Central memory CD4-positive, alpha-beta T cell (primary cell): ENCODE measurements around the gene LRIT2.
"Not testable (repeated sequence)": the region's sequence is repeated elsewhere in the genome, so short reads cannot be mapped to it uniquely, and the experiment has no call there.

ENCODE experiments used
- DNase-seq: peaks from one replicate; pipeline ENCODE4 v3.0.0; 2022

Gene LRIT2

DNA sequence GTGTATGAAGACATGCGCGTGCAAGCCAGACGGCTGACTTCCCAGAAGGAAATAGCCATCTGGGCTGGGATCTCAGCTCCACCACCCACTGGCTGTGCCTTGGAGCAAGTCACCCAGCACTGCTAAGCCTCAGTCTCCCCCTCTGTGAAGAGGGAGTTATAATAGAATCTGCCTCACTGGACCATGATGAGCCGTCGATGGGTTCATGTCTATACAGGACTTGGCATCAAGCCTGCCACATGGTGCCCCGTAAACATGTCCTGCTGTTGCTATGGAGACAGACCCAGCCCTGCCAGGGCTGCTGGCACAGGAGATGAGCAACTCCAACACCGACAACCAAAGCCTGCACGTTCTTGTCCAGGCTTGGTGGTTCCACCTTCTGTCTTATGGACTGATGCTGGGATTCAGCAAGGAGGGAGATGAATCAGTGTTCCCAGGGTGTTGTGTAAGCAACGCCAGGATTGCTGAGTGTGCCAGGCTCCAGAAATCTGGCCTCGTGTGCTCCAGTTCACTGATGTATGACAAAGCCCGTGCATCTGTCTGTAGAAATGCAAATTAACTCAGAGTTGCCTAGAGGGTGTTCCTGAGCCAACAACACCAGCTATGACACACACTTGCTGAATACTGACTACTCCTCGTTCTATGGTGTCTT, 46.2 kb downstream of the LRIT2 start:
- peak; percentile 12 for DNase-seq

- DNase-seq, result no peak
Measured at GRCh38 chr10:84178160-84178609, 47.2 kb downstream of the LRIT2 start.

- DNase-seq, result peak; percentile 16
Measured at GRCh38 chr10:84177541-84178141, 47.7 kb downstream of the LRIT2 start.

- DNase-seq, result no peak
Measured at GRCh38 chr10:84176836-84177474, 48.4 kb downstream of the LRIT2 start.

DNA sequence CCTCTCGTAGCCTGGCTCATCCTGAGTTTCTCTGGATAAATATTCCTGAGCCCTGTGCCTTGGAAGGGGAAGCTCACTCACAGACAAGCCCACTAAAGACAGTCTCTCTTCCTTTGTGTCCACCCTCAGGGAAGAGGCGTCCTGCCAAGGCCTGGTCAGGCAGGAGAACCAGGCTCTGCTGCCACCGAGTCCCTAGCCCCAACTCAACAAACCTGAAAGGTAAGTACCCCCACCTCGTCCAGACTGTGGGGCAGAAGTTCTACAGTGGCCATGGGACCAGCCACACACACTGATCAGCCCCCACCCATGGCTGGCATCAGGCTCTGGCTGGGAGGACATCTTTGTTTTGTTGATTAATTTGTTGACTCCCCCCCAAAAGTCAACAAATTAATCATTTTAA, 49.0 kb downstream of the LRIT2 start:
- no peak for DNase-seq

GRCh38 chr10:84175436-84175835, 49.9 kb downstream of the LRIT2 start:
- no peak for DNase-seq

- DNase-seq, result no peak
Measured at GRCh38 chr10:84173501-84173929, 51.8 kb downstream of the LRIT2 start, which contains the start of gene GPR15LG. TSS of gene GPR15LG (plus strand) at chr10:84173801. CDS start at chr10:84173852, 51 bp downstream.

DNA sequence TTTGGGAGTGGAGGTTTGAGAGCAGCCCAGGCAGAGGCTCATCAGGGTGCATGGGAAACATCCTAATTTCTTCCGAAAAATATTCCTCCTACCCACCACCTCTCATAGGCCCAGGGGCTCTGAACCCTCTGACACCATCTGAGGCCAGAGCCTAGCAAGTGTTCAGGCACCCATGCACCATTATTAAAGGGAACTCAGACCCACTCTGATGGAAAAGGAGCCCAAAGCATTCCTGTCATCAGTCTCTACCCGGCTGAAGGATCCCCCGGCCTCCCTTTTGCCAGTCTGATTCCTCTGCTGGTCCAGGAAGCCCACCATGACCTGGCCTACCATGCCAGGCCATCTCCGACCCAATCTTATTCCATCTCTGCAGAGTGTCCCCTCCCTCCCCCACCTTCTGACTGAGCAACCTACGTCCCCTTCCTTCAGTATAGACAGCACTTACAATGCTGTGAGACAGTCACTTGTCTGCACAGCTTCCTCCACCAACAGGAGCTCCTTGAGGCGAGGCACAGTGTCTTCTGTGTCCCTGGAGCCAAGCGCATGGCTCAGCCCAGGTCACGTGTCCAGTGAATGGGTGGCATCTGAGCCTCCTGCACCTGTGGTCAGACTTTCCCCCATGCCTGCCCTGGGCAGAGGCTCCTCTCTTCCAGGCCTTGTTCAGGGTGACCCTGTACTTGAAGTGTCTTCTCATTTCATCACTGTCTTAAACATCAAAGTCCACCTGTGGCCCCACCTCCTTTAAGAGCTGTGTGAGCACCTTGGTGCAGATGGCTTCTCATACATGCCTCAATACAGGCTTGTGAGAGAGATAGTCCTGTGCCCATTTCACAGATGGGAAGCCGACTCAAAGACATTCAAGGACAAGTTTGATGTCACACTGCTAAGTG, 52.6 kb downstream of the LRIT2 start:
- no peak for DNase-seq

GRCh38 chr10:84171700-84172466, 53.5 kb downstream of the LRIT2 start:
- not testable (repeated sequence) for DNase-seq

DNA sequence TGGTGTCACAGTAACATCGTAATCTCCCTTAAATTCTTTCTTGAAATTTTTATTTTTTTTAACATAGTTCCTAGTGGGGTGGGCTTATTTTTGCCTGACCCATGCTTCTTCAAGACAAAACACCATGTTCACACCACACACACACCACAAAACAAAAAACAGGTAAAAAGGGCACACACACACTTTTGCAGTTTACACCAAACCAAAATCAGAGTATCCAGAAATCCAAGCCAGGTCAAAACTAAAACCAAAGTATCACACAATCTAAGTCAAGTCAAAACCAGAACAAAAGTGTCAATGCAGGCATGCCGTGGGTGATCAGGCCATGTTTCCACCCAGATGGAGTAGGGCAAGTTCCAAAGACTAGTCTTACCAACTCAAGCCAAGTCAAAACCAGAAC, 54.1 kb downstream of the LRIT2 start:
- DNase-seq, result not testable (repeated sequence)
